ENCODE data around the gene ADK.

- no peak for TF ChIP-seq CTCF (conservative IDR thresholded peaks at IDR 0.05; ENCODE audit: low read depth, low read length)
- no peak for TF ChIP-seq SMC3 (IDR thresholded peaks at IDR 0.05; ENCODE audit: low read depth, low read length)
- TF ChIP-seq BHLHE40 (IDR thresholded peaks at IDR 0.05; ENCODE audit: low read depth, low read length), result no peak
- TF ChIP-seq RFX5 (IDR thresholded peaks at IDR 0.05; ENCODE audit: low read depth, low read length), result no peak
- TF ChIP-seq MXI1 (IDR thresholded peaks at IDR 0.05; ENCODE audit: borderline replicate concordance, low read depth, low read length), result no peak
- no peak for TF ChIP-seq POLR2A (IDR thresholded peaks at IDR 0.05; ENCODE audit: low read depth, low read length)
- TF ChIP-seq CEBPB (IDR thresholded peaks at IDR 0.05; ENCODE audit: low read depth, low read length), result no peak
- TF ChIP-seq USF2 (IDR thresholded peaks at IDR 0.05; ENCODE audit: low read depth, low read length), result no peak
- TF ChIP-seq RAD21 (IDR thresholded peaks at IDR 0.05; ENCODE audit: low read length), result no peak
- TF ChIP-seq RCOR1 (IDR thresholded peaks at IDR 0.05; ENCODE audit: insufficient replicate concordance, low read length), result no peak
- TF ChIP-seq ELK1 (IDR thresholded peaks at IDR 0.05; ENCODE audit: borderline replicate concordance, low read depth, low read length), result no peak
- TF ChIP-seq MAFK (IDR thresholded peaks at IDR 0.05; ENCODE audit: low read depth, low read length), result no peak
Measured at GRCh38 chr10:74645692-74646091, 494.7 kb downstream of the ADK start.

Data from IMR-90 (cell line).